Bone marrow (tissue), 2 donors: ENCODE measurements around the gene RASGEF1B.
A peak's percentile ranks its signal among the peaks of the same experiment; 100 is the strongest.

Source experiments
- DNase-seq, 2 donors: peaks; one replicate each; lab custom pipeline; 2025; lab: John Stamatoyannopoulos, UW

RASGEF1B gene

DNA sequence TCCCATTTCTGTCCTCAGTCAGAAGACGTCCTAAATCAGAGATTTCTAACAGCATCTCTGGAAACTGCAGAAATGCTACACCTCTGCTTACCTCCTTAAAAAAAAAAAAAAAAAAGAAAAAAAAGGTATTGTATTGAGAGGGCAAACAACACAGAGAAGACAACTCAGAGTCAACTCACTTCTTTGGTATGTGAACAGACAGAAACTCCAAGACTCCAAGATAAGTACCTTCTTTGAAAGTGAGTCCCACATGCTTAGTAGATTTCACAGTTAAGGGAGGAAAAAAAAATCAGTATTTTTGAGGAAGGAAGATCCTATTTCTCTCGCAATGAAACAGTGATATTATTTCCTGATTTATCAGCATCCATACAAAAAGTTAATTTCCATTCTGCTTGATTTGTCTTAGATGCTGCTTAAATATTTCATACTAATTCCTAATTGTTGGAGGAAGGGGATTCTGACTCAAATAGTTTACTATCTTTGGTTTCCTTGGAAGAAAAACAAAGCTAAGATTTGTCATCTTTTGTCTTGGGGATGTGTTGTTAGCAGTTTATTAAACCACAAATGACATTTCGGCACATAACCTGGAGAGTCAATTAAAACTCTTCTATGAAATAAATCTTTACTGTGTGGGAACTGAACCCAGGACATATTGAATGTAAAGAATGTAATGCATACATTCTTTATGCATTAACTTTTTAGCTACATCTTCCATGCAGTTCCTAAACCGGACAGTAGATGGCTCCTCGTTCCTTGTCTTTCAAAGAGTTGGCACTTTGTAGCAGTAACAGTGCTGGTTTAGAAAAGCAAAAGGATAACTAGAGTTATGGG, 4.7 kb downstream of the RASGEF1B start:
- DNase-seq: peak in 1 of 2 donors; percentile 78

DNA sequence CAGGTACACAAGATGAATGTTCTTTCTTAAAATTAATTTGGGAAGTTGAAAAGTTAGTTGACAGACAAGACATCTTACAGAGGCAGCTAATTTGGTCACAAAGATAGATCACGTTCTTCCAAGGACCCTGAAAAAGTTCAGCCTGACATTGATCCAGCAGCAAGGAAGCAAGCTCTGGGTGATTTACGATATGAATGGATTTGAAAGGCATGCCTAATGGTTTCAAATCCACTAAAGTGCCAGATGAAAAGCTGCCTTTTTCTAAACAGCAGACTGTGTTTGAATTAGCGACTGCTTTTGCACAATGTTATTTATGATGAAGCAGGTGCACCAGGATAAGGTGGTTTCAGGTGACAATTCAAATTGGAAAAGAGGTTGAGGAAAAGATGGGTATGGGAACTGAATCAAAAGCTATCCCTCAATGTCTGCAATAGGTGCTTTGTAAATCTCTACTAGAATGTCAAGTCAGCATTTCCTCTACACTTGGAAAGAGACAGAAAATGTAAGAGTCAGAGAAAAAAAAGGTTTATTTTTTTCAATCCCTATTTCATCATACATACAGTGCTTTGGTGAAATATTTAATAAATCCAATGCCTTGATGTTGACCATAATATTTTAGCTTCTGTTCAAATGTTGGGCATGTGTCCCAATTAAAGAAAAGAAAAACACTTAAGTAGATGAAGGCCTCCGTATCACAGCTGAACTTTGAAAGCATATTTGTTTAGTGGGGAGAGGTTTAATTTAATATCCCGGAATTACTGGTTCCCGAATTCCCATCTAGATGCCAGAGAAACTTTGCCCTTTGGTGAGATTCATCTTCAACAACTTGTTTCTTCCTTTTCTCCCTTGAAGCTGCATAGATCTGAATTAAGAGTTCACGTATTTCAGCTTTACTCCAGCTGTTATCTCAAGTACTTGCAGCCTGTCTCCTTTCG, 6.0 kb downstream of the RASGEF1B start:
- DNase-seq: no peak

GRCh38 chr4:81460834-81461233, 10.9 kb downstream of the RASGEF1B start:
- no peak for DNase-seq

DNA sequence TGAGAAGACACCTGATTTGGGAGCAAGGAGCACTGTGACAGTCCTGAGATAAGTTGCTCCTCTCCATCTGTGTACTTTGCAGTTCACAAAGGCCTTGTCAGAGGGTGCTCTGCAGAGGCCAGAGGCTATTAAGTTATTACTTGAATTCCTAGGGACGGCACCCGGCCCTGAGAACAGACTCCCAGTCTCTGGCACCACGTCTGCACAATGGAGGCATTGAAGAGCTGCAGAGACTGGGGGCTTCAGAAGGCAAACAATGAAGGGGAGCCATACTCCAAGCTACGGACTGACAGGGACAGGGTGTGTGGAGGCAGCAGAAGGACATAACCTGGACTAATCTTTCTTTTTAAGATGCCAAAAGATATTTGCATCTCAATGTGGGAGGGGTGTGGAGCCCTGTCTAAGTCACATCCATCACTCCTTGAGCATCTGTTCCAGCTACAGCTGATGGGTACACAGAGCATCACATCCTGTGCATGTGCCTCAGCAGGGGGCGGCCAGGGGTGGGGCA, 11.5 kb downstream of the RASGEF1B start:
- no peak for DNase-seq

DNA sequence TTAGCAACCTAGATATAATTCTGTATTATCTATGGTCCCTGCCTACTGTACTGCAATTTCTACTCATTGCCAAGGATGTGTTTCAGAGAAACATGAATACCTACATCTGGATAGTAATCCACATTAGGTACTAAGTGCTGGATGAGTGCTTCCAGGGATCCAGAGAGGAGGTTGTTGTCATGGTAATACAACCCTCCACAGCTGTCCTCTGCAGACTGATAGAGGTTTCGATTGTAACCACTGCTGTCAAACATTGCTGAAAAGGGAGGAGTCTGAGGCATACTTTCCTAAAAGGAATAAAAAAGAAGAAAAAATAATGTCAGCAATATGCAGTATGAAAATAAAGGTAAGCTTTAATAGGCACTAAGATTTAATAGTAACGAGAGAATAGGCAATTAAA, 12.5 kb downstream of the RASGEF1B start:
- no peak for DNase-seq

GRCh38 chr4:81457921-81458520, 13.7 kb downstream of the RASGEF1B start:
- DNase-seq: no peak

DNA sequence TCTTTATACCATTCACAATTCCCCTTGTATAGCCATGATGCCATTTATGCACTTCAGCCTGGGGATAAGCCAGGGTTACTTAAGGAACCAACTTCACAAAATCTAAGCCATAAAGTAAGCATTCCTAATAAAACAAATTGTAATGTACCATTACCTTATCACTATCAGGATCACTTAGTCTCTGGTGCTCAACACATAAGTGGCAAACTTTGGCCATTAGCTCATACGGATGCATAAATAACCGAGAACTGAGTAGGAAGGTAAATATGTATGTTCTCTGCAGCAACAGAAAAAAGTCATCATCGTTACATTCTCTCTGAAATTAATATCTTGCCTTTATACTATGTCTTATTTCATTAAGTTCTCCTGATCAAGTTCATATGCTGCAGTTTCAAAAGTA, 14.4 kb downstream of the RASGEF1B start:
- DNase-seq: no peak

DNA sequence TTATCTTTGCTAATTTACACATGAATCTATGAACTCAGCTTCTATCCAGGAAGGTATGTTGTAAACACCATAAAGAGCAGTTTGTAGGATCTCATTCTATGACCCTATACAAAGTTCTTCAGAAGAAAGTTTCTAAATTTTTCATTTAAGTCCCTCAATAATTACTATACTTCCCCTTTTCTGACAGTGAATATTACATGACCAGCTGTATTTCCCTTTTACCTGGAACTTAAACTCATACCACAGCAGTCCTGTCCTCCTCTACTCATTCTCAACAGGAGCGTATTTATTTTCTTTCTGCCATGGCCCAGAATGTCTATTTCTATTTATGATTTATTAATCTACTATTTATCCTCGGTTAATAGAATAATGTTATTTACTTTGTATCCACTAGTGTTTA, 15.8 kb downstream of the RASGEF1B start:
- no peak for DNase-seq

DNA sequence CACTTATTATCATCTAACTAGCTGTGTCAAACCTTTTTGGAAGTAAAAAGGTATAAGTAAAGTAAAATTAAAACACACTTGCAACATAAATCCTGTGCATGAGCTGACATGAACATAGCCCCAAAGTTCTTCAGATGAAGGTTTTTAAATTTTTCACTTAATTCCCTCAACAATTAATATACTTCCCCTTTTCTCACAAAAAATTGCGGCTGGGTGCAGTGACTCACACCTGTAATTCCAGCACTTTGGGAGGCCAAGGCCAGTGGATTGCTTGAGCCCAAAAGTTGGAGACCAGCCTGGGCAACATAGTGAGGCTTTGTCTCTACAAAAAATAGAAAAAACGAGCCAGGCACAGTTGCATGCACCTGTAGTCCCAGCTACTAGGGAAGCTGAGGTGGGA, 16.8 kb downstream of the RASGEF1B start:
- DNase-seq: peak in 1 of 2 donors; percentile 22

DNA sequence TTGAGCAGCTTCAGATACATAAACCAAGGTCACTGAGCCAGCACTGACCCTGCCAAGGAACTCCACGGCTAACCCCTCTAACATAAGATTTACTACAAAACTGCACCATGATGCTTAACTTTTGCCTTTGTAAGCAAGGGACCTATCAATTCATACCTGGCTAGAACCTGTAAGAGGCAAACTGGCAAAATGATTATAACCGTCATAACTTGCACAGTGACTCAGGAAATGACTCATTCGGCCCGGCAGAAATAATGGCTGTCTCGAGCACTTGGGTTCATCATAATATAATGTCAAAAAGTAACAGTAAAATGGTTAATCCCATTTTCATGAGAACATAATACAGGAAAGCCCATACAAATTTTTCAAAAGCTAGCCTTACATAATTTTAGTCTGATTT, 17.2 kb downstream of the RASGEF1B start:
- peak in 1 of 2 donors; percentile 26 for DNase-seq

DNA sequence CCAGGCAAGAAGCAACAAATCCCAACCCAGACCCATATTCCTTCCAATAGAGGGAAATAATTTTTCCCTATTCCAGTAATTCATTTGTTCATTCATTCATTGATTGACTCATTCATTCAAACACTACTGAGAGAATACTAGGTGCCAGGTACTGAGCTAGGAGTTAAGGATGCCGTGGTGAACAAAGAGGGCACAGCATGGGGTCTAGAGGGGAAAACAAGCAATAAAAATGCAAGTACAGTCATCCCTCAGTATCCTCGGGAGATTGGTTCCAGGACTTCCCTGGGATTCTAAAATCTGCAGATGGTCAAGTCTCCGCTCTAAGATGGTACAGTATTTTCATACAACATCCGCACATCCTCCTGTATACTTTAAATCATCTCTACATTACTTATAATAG, 18.7 kb downstream of the RASGEF1B start:
- DNase-seq: no peak

GRCh38 chr4:81452452-81453006, 19.2 kb downstream of the RASGEF1B start:
- no peak for DNase-seq

- DNase-seq: no peak
Observed at GRCh38 chr4:81449015-81449414, 22.7 kb downstream of the RASGEF1B start.

- no peak for DNase-seq
Observed at GRCh38 chr4:81447566-81448229, 24.0 kb downstream of the RASGEF1B start.

GRCh38 chr4:81446634-81447033, 25.1 kb downstream of the RASGEF1B start:
- no peak for DNase-seq

- DNase-seq: no peak
Observed at GRCh38 chr4:81445196-81445595, 26.5 kb downstream of the RASGEF1B start.

- no peak for DNase-seq
Observed at GRCh38 chr4:81442484-81443085, 29.1 kb downstream of the RASGEF1B start.

DNA sequence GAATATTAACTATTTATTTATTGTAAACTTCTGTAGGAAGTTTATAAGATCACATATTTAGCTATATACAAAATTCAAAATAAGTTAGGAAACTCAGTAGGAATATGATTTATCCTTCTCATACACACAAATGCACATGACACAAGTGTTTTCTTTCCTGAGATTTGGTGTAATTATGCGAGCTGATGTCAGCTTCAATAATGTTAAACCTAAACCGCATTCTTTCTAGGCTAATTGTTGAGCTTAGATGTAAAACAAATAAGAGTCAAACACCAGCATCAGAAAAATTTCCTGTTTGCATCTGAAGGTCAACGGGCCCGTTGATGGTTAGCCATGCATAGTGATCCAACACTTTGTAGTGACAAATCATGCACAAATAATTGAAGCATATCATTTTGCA, 30.8 kb downstream of the RASGEF1B start:
- DNase-seq: no peak

GRCh38 chr4:81436941-81437574, 34.6 kb downstream of the RASGEF1B start:
- DNase-seq: no peak

DNA sequence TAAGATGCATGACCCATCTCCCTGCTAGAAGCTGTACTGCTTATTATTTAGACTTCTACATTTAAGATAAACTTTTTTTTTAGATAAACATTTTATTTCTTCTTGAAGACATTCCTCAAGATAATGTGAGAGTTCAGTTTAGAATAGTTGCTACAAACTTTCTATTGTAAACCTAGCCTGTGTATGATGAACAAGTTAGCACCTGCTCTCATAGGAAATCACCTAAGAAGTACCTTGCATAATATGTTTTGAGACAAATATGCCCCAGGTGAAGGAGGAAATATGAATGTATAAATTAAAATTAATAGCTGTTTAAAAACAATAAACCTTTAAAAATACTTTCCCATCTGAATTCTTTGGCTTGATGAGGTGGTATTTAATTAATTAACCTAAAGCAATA, 35.6 kb downstream of the RASGEF1B start:
- DNase-seq: no peak

DNA sequence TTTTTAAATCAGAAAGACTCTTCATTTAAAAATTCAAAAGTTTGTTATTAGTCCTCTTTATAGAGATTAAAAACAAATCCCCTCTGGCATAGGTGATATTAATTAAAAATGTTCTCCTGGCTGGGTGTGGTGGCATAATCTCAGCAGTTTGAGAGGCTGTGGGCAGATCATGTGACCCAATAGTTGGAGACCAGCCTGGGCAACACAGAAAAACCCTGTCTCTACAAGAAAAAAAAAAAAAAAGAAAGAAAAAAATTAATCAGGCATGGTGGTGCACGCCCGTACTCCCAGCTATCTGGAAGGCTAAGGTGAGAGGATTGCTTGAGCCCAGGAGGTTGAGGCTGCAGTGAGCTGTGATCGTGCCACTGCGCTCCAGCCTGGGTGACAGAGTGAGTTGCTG, 38.9 kb downstream of the RASGEF1B start:
- no peak for DNase-seq
